ENCODE results near the gene FCHSD2.

The FCHSD2 gene

GRCh38 chr11:73009972-73010371, 132.1 kb downstream of the FCHSD2 start:
- TF ChIP-seq CTCF (IDR thresholded peaks at IDR 0.05; ENCODE audit: insufficient read depth, missing control alignments) = no peak
- no peak for FAIRE-seq

GRCh38 chr11:73004088-73004487, 138.0 kb downstream of the FCHSD2 start:
- no peak for FAIRE-seq
- no peak for TF ChIP-seq CTCF (IDR thresholded peaks at IDR 0.05; ENCODE audit: insufficient read depth, missing control alignments)
- no peak for DNase-seq (ENCODE audit: insufficient read length, low spot score)

More at GRCh38 chr11:73009972-73010371, 132.1 kb downstream of the FCHSD2 start:
- DNase-seq (ENCODE audit: insufficient read length, low spot score) = no peak

GRCh38 chr11:73003088-73003487, 139.0 kb downstream of the FCHSD2 start:
- no peak for TF ChIP-seq CTCF (IDR thresholded peaks at IDR 0.05; ENCODE audit: insufficient read depth, missing control alignments)

GRCh38 chr11:73002214-73002613, 139.9 kb downstream of the FCHSD2 start:
- FAIRE-seq (no peak), DNase-seq (ENCODE audit: insufficient read length, low spot score) (no peak)
- no peak for TF ChIP-seq CTCF (IDR thresholded peaks at IDR 0.05; ENCODE audit: insufficient read depth, missing control alignments)

More at GRCh38 chr11:73003088-73003487, 139.0 kb downstream of the FCHSD2 start:
- DNase-seq (ENCODE audit: insufficient read length, low spot score) (no peak), FAIRE-seq (no peak)

- DNase-seq (ENCODE audit: insufficient read length, low spot score) (no peak), FAIRE-seq (no peak)
Measured at GRCh38 chr11:73001615-73002014, 140.5 kb downstream of the FCHSD2 start.

GRCh38 chr11:72998676-72999075, 143.4 kb downstream of the FCHSD2 start:
- TF ChIP-seq CTCF (IDR thresholded peaks at IDR 0.05; ENCODE audit: insufficient read depth, missing control alignments) = no peak
- no peak for DNase-seq (ENCODE audit: insufficient read length, low spot score)
- FAIRE-seq = no peak

More at GRCh38 chr11:73001615-73002014, 140.5 kb downstream of the FCHSD2 start:
- no peak for TF ChIP-seq CTCF (IDR thresholded peaks at IDR 0.05; ENCODE audit: insufficient read depth, missing control alignments)

- FAIRE-seq = no peak
- TF ChIP-seq CTCF (IDR thresholded peaks at IDR 0.05; ENCODE audit: insufficient read depth, missing control alignments) = no peak
Measured at GRCh38 chr11:72996959-72997358, 145.2 kb downstream of the FCHSD2 start.

More at GRCh38 chr11:72996959-72997358, 145.2 kb downstream of the FCHSD2 start:
- no peak for DNase-seq (ENCODE audit: insufficient read length, low spot score)
